ENCODE results near the gene GTPBP4. TPM values are rescaled to one million over a fixed set of nuclear protein-coding genes. Genes with fewer than 3 reads are reported as not detected.

Gene GTPBP4
- total RNA-seq, 1 donor from 2014 or later: 69.6 TPM

- no peaks in the 10 kb centered on the region for H3K27me3 Mint-ChIP-seq (ENCODE audit: low read depth)
- no peak overlapping the region for H3K27ac Mint-ChIP-seq (ENCODE audit: unreplicated experiment)
- peaks cover 51% of the 10 kb centered on the region for H3K4me1 Mint-ChIP-seq
- H3K36me3 Mint-ChIP-seq (ENCODE audit: low read depth): peaks cover 18% of the 10 kb centered on the region
- no peak for TF ChIP-seq CTCF (conservative IDR thresholded peaks at IDR 0.05)
- DNase-seq (ENCODE audit: low read depth, low spot score): no peak
- H3K4me3 Mint-ChIP-seq: no peak overlapping the region
- H3K9me3 Mint-ChIP-seq: no peaks in the 10 kb centered on the region
Observed at GRCh38 chr10:1041514-1041913, 53.3 kb downstream of the GTPBP4 start.

- H3K4me3 Mint-ChIP-seq: peak overlapping the region; percentile 74
- H3K27me3 Mint-ChIP-seq (ENCODE audit: low read depth): no peaks in the 10 kb centered on the region
- peaks cover 55% of the 10 kb centered on the region for H3K4me1 Mint-ChIP-seq
- peaks cover 23% of the 10 kb centered on the region for H3K36me3 Mint-ChIP-seq (ENCODE audit: low read depth)
- DNase-seq (ENCODE audit: low read depth, low spot score): no peak
- no peak overlapping the region for H3K27ac Mint-ChIP-seq (ENCODE audit: unreplicated experiment)
- no peak for TF ChIP-seq CTCF (conservative IDR thresholded peaks at IDR 0.05)
- no peaks in the 10 kb centered on the region for H3K9me3 Mint-ChIP-seq
Observed at GRCh38 chr10:1043532-1043995, 55.3 kb downstream of the GTPBP4 start.

- H3K27ac Mint-ChIP-seq (ENCODE audit: unreplicated experiment): no peak overlapping the region
- no peaks in the 10 kb centered on the region for H3K9me3 Mint-ChIP-seq
- no peak for TF ChIP-seq CTCF (conservative IDR thresholded peaks at IDR 0.05)
- peaks cover 2% of the 10 kb centered on the region for H3K27me3 Mint-ChIP-seq (ENCODE audit: low read depth)
- DNase-seq (ENCODE audit: low read depth, low spot score): no peak
- peaks cover 55% of the 10 kb centered on the region for H3K4me1 Mint-ChIP-seq
- H3K36me3 Mint-ChIP-seq (ENCODE audit: low read depth): peaks cover 23% of the 10 kb centered on the region
- H3K4me3 Mint-ChIP-seq: peak overlapping the region; percentile 85
Observed at GRCh38 chr10:1044146-1044545, 55.9 kb downstream of the GTPBP4 start.

GRCh38 chr10:1044964-1045363, 56.7 kb downstream of the GTPBP4 start:
- Mint-ChIP-seq H3K36me3 (ENCODE audit: low read depth) (peaks cover 23% of the 10 kb centered on the region), H3K9me3 (no peaks in the 10 kb centered on the region), H3K27me3 (ENCODE audit: low read depth) (peaks cover 2% of the 10 kb centered on the region), H3K4me1 (peaks cover 57% of the 10 kb centered on the region), H3K27ac (ENCODE audit: unreplicated experiment) (peak overlapping the region; percentile 22), H3K4me3 (peak overlapping the region; percentile 85)
- TF ChIP-seq CTCF (conservative IDR thresholded peaks at IDR 0.05): no peak
- DNase-seq (ENCODE audit: low read depth, low spot score): no peak

GRCh38 chr10:1045415-1045814, 57.2 kb downstream of the GTPBP4 start:
- H3K27ac Mint-ChIP-seq (ENCODE audit: unreplicated experiment): no peak overlapping the region
- H3K36me3 Mint-ChIP-seq (ENCODE audit: low read depth): peaks cover 20% of the 10 kb centered on the region
- DNase-seq (ENCODE audit: low read depth, low spot score): no peak
- peaks cover 57% of the 10 kb centered on the region for H3K4me1 Mint-ChIP-seq
- TF ChIP-seq CTCF (conservative IDR thresholded peaks at IDR 0.05): no peak
- peaks cover 2% of the 10 kb centered on the region for H3K27me3 Mint-ChIP-seq (ENCODE audit: low read depth)
- H3K9me3 Mint-ChIP-seq: no peaks in the 10 kb centered on the region
- peak overlapping the region; percentile 85 for H3K4me3 Mint-ChIP-seq

All from neural crest cell (in vitro differentiated cells).